Adipocyte (in vitro differentiated cells): Measurements from ENCODE around the gene LHFPL5.

Experiments used
- DNase-seq: peaks from one replicate; pipeline ENCODE4 v3.0.0-alpha.2; 2015; ENCODE audit warnings: low read depth
- H3K27me3 ChIP-seq: replicated peaks from 2 replicates; pipeline ENCODE4 v1.7.0; 2013; ENCODE audit warnings: mild to moderate bottlenecking, low read length, moderate library complexity; ENCODE audit not compliant: control insufficient read depth, insufficient read depth
- H3K36me3 ChIP-seq: 2 replicates; pipeline ENCODE4 v1.7.0; 2013; ENCODE audit warnings: low read length, mild to moderate bottlenecking, moderate library complexity; ENCODE audit not compliant: control insufficient read depth, insufficient read depth, severe bottlenecking
- H3K4me1 ChIP-seq: 2 replicates; pipeline ENCODE4 v1.7.0; 2013; ENCODE audit warnings: mild to moderate bottlenecking, low read length, moderate library complexity; ENCODE audit not compliant: control insufficient read depth, insufficient read depth
- H3K4me3 ChIP-seq: 2 replicates; pipeline ENCODE4 v1.7.0; 2013; ENCODE audit warnings: mild to moderate bottlenecking, low read length, moderate library complexity
- H3K9ac ChIP-seq: 2 replicates; pipeline ENCODE4 v1.7.0; 2013; ENCODE audit warnings: mild to moderate bottlenecking, low read length, moderate library complexity
- H3K9me3 ChIP-seq: 2 replicates; pipeline ENCODE4 v1.7.0; 2013; ENCODE audit warnings: mild to moderate bottlenecking, low read length, moderate library complexity; ENCODE audit not compliant: control insufficient read depth

Gene LHFPL5

GRCh38 chr6:35824552-35825192 is 19.5 kb downstream of the LHFPL5 start:
- Histone ChIP-seq H3K9me3 (no peaks in the 10 kb centered on the region), H3K9ac (no peak overlapping the region), H3K27me3 (no peaks in the 10 kb centered on the region), H3K4me3 (no peak overlapping the region), H3K36me3 (no peaks in the 10 kb centered on the region), H3K4me1 (no peaks in the 10 kb centered on the region)
- DNase-seq = no peak

DNA sequence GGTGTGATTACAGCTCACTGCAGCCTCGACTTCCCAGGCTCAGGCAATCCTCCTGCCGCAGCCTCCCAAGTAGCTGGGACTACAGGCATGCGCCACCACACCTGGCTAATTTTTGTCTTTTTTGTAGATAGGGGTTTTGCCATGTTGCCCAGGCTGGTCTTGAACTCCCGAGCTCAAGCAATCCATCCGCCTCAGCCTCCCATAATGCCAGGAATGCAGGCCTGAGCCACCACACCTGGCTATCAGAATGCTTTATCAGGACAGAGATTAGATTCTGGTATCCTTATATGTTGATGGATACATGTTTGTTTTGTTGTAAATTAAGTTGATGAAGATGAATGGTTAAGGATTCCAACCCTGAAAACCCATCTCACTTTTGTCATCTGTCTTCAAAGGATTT is 24.2 kb downstream of the LHFPL5 start:
- Histone ChIP-seq H3K4me1 (no peaks in the 10 kb centered on the region), H3K9ac (no peak overlapping the region), H3K4me3 (no peak overlapping the region), H3K9me3 (no peaks in the 10 kb centered on the region), H3K27me3 (no peaks in the 10 kb centered on the region), H3K36me3 (peaks cover 2% of the 10 kb centered on the region)
- DNase-seq = no peak

DNA sequence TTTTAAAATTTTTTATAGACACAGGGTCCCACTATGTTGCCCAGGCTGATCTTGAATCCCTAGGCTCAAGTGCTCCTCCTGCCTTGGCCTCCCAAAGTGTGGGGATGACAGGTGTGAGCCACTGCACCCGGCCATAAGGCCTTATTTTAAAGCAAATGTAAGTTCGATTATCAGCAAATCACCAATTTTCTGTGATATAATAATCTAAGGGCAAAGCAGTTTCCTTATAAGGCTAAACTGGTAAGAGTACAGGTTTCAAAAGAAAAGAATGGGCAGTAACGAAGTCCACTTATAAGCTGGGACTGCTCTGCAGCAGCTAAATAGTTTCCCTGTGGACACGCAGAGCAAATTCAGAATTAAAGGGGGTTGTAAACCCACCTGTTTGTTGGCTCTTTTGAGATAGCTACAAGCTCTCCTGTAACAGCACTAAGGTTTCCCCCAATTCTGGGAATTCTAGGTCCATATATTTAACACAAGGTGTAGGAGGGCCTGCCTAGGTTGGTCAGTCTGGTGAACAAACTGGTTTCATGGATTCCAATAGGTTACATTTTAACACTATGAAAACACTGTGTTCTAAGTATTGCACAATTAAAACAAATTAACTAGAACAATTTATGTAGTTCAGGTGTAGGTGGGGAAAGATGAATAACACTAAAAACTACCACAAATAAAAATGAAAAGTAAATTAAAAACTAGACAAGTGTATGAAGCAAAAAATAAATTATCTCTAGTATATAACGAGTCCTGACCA is 26.3 kb downstream of the LHFPL5 start:
- Histone ChIP-seq H3K27me3 (no peaks in the 10 kb centered on the region), H3K36me3 (peaks cover 17% of the 10 kb centered on the region), H3K4me1 (no peaks in the 10 kb centered on the region), H3K9ac (no peak overlapping the region), H3K9me3 (no peaks in the 10 kb centered on the region), H3K4me3 (no peak overlapping the region)
- no peak for DNase-seq

DNA sequence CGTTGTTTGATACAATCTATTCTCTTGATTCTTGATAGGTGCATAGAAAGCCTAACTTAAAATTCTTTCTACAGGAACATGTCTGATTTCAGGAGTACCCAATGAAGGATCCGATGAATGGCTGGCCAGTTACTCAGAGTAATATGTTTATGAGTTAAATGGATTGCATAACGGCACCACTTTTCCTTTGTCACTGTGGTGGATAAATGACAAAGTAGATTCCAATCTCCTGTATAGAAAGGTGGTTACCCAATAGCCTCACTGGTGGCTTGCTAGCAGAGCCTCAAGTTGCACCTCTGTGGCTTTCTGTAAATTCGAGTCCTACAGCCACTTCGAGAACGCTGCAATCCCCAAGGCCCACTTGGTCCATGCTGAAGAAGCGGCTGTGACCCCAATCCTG is 28.4 kb downstream of the LHFPL5 start:
- Histone ChIP-seq H3K4me3 (no peak overlapping the region), H3K36me3 (peaks cover 24% of the 10 kb centered on the region), H3K9me3 (no peaks in the 10 kb centered on the region), H3K4me1 (no peaks in the 10 kb centered on the region), H3K27me3 (no peaks in the 10 kb centered on the region), H3K9ac (no peak overlapping the region)
- DNase-seq = peak; percentile 17

GRCh38 chr6:35839019-35839418 is 33.9 kb downstream of the LHFPL5 start:
- Histone ChIP-seq H3K4me1 (no peaks in the 10 kb centered on the region), H3K36me3 (peaks cover 43% of the 10 kb centered on the region), H3K9me3 (no peaks in the 10 kb centered on the region), H3K4me3 (no peak overlapping the region), H3K9ac (no peak overlapping the region), H3K27me3 (no peaks in the 10 kb centered on the region)
- no peak for DNase-seq

- no peak overlapping the region for H3K9ac ChIP-seq
- peaks cover 30% of the 10 kb centered on the region for H3K36me3 ChIP-seq
- H3K27me3 ChIP-seq = no peaks in the 10 kb centered on the region
- H3K9me3 ChIP-seq = no peaks in the 10 kb centered on the region
- H3K4me1 ChIP-seq = no peaks in the 10 kb centered on the region
- DNase-seq = no peak
- no peak overlapping the region for H3K4me3 ChIP-seq
Measured at GRCh38 chr6:35842381-35842780, 37.2 kb downstream of the LHFPL5 start.

DNA sequence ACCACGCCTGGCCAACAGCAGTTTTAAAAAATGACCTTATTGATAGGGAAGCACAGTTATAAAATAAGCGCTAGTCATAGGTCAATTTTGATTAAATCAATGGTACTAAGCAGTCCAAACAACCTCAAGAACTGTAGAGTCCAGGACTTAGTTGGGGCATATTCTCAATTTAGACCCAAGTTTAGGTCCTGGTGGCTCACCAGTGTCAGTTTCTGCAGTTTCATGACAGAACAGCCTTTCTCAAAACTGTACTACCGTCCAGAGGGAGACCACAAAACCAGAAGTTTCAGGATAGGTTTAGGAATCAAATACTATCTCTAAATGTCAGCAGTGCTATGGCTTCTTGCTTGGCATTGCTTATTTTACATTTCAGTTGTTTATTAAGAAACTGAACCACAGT is 39.1 kb downstream of the LHFPL5 start:
- no peak overlapping the region for H3K9ac ChIP-seq
- peaks cover 20% of the 10 kb centered on the region for H3K36me3 ChIP-seq
- no peaks in the 10 kb centered on the region for H3K27me3 ChIP-seq
- H3K9me3 ChIP-seq = peaks cover 4% of the 10 kb centered on the region
- no peaks in the 10 kb centered on the region for H3K4me1 ChIP-seq
- H3K4me3 ChIP-seq = no peak overlapping the region
- DNase-seq = no peak

GRCh38 chr6:35850208-35850607 is 45.1 kb downstream of the LHFPL5 start:
- peaks cover 29% of the 10 kb centered on the region for H3K36me3 ChIP-seq
- no peaks in the 10 kb centered on the region for H3K27me3 ChIP-seq
- no peak for DNase-seq

GRCh38 chr6:35852994-35853393 is 47.8 kb downstream of the LHFPL5 start:
- no peak overlapping the region for H3K4me3 ChIP-seq
- peaks cover 43% of the 10 kb centered on the region for H3K36me3 ChIP-seq
- H3K9me3 ChIP-seq = peaks cover 4% of the 10 kb centered on the region
- H3K27me3 ChIP-seq = no peaks in the 10 kb centered on the region
- no peak overlapping the region for H3K9ac ChIP-seq
- no peak for DNase-seq
- no peaks in the 10 kb centered on the region for H3K4me1 ChIP-seq

More at GRCh38 chr6:35850208-35850607, 45.1 kb downstream of the LHFPL5 start:
- H3K4me3 ChIP-seq = no peak overlapping the region
- H3K9me3 ChIP-seq = peaks cover 4% of the 10 kb centered on the region
- H3K4me1 ChIP-seq = no peaks in the 10 kb centered on the region
- no peak overlapping the region for H3K9ac ChIP-seq

- H3K27me3 ChIP-seq = no peaks in the 10 kb centered on the region
- H3K4me3 ChIP-seq = no peak overlapping the region
- no peaks in the 10 kb centered on the region for H3K4me1 ChIP-seq
- H3K9ac ChIP-seq = no peak overlapping the region
- DNase-seq = no peak
- peaks cover 69% of the 10 kb centered on the region for H3K36me3 ChIP-seq
- no peaks in the 10 kb centered on the region for H3K9me3 ChIP-seq
Measured at GRCh38 chr6:35856250-35856649, 51.1 kb downstream of the LHFPL5 start.

GRCh38 chr6:35857853-35858252 is 52.7 kb downstream of the LHFPL5 start:
- H3K9ac ChIP-seq = no peak overlapping the region
- H3K9me3 ChIP-seq = no peaks in the 10 kb centered on the region
- no peak overlapping the region for H3K4me3 ChIP-seq
- no peaks in the 10 kb centered on the region for H3K27me3 ChIP-seq
- no peak for DNase-seq
- peaks cover 66% of the 10 kb centered on the region for H3K36me3 ChIP-seq
- H3K4me1 ChIP-seq = no peaks in the 10 kb centered on the region
